WTC11 (cell line): ENCODE data around the gene CLEC18B. TPM values are rescaled to one million over a fixed set of nuclear protein-coding genes. Genes with fewer than 3 reads are reported as not detected.

Experiments
- ATAC-seq: fragments of 200-7000 bp; cut with Tn5 transposase; 2 replicates; pipeline ENCODE4 v1.10.0; 2021; ENCODE audit warnings: mild to moderate bottlenecking, moderate library complexity
- CTCF ChIA-PET: fragments of 300-600 bp; sonication (Branson Sonifier 250); formaldehyde crosslinking; loops from one replicate; lab custom pipeline; 2021; ENCODE audit warnings: antibody characterized with exemption; lab: Charles Lee
- POLR2A ChIA-PET: fragments of 350-600 bp; sonication (Branson Sonifier 250); formaldehyde crosslinking; loops from one replicate; lab custom pipeline; 2021; ENCODE audit warnings: antibody characterized with exemption; lab: Charles Lee
- DNase-seq: peaks from one replicate; pipeline ENCODE4 v3.0.0; 2021; ENCODE audit warnings: low spot score
- H3K27ac Mint-ChIP-seq: 2 replicates; pipeline ENCODE4 v1.8.0; 2021; ENCODE audit warnings: mixed read lengths
- H3K27me3 Mint-ChIP-seq: 2 replicates; pipeline ENCODE4 v1.8.0; 2021; ENCODE audit warnings: low read depth, mild to moderate bottlenecking, moderate library complexity, mixed read lengths
- H3K36me3 Mint-ChIP-seq: 2 replicates; pipeline ENCODE4 v1.8.0; 2021; ENCODE audit warnings: mixed read lengths
- H3K4me1 Mint-ChIP-seq: 2 replicates; pipeline ENCODE4 v1.8.0; 2022; ENCODE audit warnings: mixed read lengths
- H3K4me3 Mint-ChIP-seq: 2 replicates; pipeline ENCODE4 v1.8.0; 2021; ENCODE audit warnings: mild to moderate bottlenecking, moderate library complexity, mixed read lengths
- H3K9me3 Mint-ChIP-seq: 2 replicates; pipeline ENCODE4 v1.8.0; 2021; ENCODE audit warnings: mixed read lengths
- CBFB ChIP-seq: sonication (generic); formaldehyde crosslinking; IDR thresholded peaks from 2 replicates; pipeline ENCODE4 v1.8.1; 2022; ENCODE audit warnings: mild to moderate bottlenecking, low read depth, missing genetic modification reagents
- FOXP1 ChIP-seq: sonication (generic); formaldehyde crosslinking; IDR thresholded peaks from 2 replicates; pipeline ENCODE4 v1.8.0; 2022; ENCODE audit warnings: missing genetic modification reagents, mild to moderate bottlenecking, moderate library complexity, borderline replicate concordance
- MYBL2 ChIP-seq: sonication (generic); formaldehyde crosslinking; IDR thresholded peaks from 2 replicates; pipeline ENCODE4 v1.8.1; 2023; ENCODE audit warnings: mild to moderate bottlenecking, moderate library complexity, missing genetic modification reagents
- NFATC4 ChIP-seq: fragments of 250-450 bp; sonication (Bioruptor Pico); IDR thresholded peaks from 2 replicates; pipeline ENCODE4 v1.9.0; 2021; ENCODE audit warnings: mild to moderate bottlenecking
- NFE2L1 ChIP-seq: sonication (generic); formaldehyde crosslinking; IDR thresholded peaks from 2 replicates; pipeline ENCODE4 v1.8.1; 2023; ENCODE audit warnings: missing genetic modification reagents
- OVOL2 ChIP-seq: fragments of 250-450 bp; sonication (Bioruptor Pico); IDR thresholded peaks from 2 replicates; pipeline ENCODE4 v1.9.0; 2021; ENCODE audit warnings: mild to moderate bottlenecking, borderline replicate concordance
- SMAD4 ChIP-seq: sonication (generic); formaldehyde crosslinking; IDR thresholded peaks from 2 replicates; pipeline ENCODE4 v1.8.0; 2022; ENCODE audit warnings: mild to moderate bottlenecking, missing genetic modification reagents
- SOX15 ChIP-seq: fragments of 250-450 bp; sonication (Bioruptor Pico); IDR thresholded peaks from 2 replicates; pipeline ENCODE4 v1.9.0; 2021; ENCODE audit warnings: mild to moderate bottlenecking
- TP53 ChIP-seq: sonication (generic); formaldehyde crosslinking; IDR thresholded peaks from 2 replicates; pipeline ENCODE4 v1.8.1; 2023; ENCODE audit warnings: mild to moderate bottlenecking, missing genetic modification reagents
- ZBTB21 ChIP-seq: sonication (generic); formaldehyde crosslinking; IDR thresholded peaks from 2 replicates; pipeline ENCODE4 v1.8.1; 2023; ENCODE audit warnings: mild to moderate bottlenecking, missing genetic modification reagents, borderline replicate concordance
- ZNF232 ChIP-seq: sonication (generic); formaldehyde crosslinking; IDR thresholded peaks from 2 replicates; pipeline ENCODE4 v1.8.0; 2022; ENCODE audit warnings: mild to moderate bottlenecking, missing genetic modification reagents
- total RNA-seq: library from RNA; stranded (reverse); gene quantifications from 3 replicates; pipeline ENCODE4 v1.2.3, GENCODE V29; 2021
- TF ChIP-seq, protein P1 (sequence below): sonication (generic); formaldehyde crosslinking; IDR thresholded peaks from 2 replicates; pipeline ENCODE4 v1.8.1; 2023; ENCODE audit warnings: mild to moderate bottlenecking, missing genetic modification reagents
- TF ChIP-seq, protein P2 (sequence below): fragments of 250-450 bp; sonication (Bioruptor Pico); conservative IDR thresholded peaks from 2 replicates; pipeline ENCODE4 v1.9.0; 2021; ENCODE audit warnings: mild to moderate bottlenecking
- TF ChIP-seq, protein P3 (sequence below): fragments of 250-450 bp; sonication (Bioruptor Pico); IDR thresholded peaks from 2 replicates; pipeline ENCODE4 v1.9.0; 2021; ENCODE audit warnings: mild to moderate bottlenecking
- TF ChIP-seq, protein P4 (sequence below): sonication (generic); formaldehyde crosslinking; IDR thresholded peaks from 2 replicates; pipeline ENCODE4 v1.8.1; 2022; ENCODE audit warnings: mild to moderate bottlenecking, moderate library complexity, missing genetic modification reagents
- TF ChIP-seq, protein P5 (sequence below): fragments of 250-450 bp; sonication (Bioruptor Pico); IDR thresholded peaks from 2 replicates; pipeline ENCODE4 v1.9.0; 2021; ENCODE audit warnings: mild to moderate bottlenecking
- TF ChIP-seq, protein P6 (sequence below): sonication (generic); formaldehyde crosslinking; IDR thresholded peaks from 2 replicates; pipeline ENCODE4 v1.8.0; 2023; ENCODE audit warnings: missing genetic modification reagents
- TF ChIP-seq, protein P7 (sequence below): fragments of 250-450 bp; sonication (Bioruptor Pico); IDR thresholded peaks from 2 replicates; pipeline ENCODE4 v1.8.0; 2021; ENCODE audit warnings: mild to moderate bottlenecking

Gene CLEC18B
- total RNA-seq, 1 experiment from 2014 or later, result 0.20 TPM

DNA sequence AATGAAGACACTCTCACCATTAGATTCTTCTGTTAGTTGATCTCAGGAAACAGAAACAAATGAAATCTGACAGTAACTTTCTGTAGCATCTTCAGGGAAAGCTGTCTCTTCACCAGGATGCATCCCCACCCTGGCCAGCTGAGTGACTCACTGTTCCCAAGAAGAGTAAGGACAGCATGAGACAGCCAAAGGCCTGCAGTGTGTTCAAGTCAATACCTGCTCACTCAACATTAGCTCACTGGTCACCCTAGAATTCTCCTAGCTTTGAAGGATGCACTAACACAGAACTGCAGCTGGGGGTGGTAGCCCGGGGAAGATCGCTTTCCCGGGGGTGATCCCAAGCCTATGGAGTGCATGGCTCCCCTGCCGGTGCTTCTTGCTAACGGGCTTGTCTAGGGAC is 28.2 kb upstream of the CLEC18B start:
- ATAC-seq, result no peak
- Mint-ChIP-seq H3K27ac (peak overlapping the region; percentile 7; the same call in 1 of the 2 replicates), H3K4me3 (no peak overlapping the region), H3K9me3 (no peaks in the 10 kb centered on the region), H3K27me3 (no peaks in the 10 kb centered on the region), H3K4me1 (no peaks in the 10 kb centered on the region), H3K36me3 (peaks cover 42% of the 10 kb centered on the region)
- ChIA-PET CTCF (no interaction called here), POLR2A (no interaction called here)
- TF ChIP-seq CBFB, result no peak
- TF ChIP-seq OVOL2 (CRISPR knock-in tag), result no peak
- no peak for TF ChIP-seq MYBL2
- no peak for TF ChIP-seq SMAD4 (CRISPR knock-in tag)
- TF ChIP-seq, protein P1, sequence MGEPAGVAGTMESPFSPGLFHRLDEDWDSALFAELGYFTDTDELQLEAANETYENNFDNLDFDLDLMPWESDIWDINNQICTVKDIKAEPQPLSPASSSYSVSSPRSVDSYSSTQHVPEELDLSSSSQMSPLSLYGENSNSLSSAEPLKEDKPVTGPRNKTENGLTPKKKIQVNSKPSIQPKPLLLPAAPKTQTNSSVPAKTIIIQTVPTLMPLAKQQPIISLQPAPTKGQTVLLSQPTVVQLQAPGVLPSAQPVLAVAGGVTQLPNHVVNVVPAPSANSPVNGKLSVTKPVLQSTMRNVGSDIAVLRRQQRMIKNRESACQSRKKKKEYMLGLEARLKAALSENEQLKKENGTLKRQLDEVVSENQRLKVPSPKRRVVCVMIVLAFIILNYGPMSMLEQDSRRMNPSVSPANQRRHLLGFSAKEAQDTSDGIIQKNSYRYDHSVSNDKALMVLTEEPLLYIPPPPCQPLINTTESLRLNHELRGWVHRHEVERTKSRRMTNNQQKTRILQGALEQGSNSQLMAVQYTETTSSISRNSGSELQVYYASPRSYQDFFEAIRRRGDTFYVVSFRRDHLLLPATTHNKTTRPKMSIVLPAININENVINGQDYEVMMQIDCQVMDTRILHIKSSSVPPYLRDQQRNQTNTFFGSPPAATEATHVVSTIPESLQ (CRISPR knock-in tag), result no peak
- TF ChIP-seq, protein P2, sequence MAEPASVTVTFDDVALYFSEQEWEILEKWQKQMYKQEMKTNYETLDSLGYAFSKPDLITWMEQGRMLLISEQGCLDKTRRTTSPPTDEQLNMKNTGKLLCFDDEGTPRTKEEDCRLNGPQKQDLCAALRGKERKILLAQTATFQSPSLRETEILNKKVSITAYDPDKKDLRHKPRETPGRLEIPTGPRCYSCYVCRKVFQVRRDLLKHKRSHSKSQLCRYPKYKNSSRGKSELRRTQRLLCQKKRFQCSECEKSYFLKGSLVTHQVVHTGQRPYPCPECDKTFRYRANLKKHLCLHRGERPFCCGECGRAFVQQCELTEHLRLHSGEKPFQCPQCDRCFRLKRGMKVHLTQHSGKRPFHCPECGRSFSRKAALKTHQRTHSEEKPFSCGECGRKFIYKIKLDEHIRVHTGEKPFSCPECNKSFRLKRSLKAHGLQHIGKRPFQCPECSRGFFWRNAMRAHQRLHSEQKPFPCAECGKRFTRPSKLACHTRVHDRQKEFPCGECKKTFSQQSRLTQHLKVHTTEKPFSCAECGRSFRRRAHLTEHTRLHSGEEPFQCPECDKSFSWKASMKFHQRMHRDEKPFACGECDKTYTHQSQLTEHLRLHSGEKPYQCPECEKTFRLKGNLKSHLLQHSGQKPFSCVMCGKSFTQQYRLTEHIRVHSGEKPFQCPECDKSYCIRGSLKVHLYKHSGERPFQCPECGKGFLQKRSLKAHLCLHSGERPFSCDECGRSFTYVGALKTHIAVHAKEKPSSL (CRISPR knock-in tag), result no peak
- no peak for TF ChIP-seq NFE2L1 (CRISPR knock-in tag)
- TF ChIP-seq NFATC4 (CRISPR knock-in tag), result no peak
- TF ChIP-seq SOX15 (CRISPR knock-in tag), result no peak
- TF ChIP-seq, protein P3, sequence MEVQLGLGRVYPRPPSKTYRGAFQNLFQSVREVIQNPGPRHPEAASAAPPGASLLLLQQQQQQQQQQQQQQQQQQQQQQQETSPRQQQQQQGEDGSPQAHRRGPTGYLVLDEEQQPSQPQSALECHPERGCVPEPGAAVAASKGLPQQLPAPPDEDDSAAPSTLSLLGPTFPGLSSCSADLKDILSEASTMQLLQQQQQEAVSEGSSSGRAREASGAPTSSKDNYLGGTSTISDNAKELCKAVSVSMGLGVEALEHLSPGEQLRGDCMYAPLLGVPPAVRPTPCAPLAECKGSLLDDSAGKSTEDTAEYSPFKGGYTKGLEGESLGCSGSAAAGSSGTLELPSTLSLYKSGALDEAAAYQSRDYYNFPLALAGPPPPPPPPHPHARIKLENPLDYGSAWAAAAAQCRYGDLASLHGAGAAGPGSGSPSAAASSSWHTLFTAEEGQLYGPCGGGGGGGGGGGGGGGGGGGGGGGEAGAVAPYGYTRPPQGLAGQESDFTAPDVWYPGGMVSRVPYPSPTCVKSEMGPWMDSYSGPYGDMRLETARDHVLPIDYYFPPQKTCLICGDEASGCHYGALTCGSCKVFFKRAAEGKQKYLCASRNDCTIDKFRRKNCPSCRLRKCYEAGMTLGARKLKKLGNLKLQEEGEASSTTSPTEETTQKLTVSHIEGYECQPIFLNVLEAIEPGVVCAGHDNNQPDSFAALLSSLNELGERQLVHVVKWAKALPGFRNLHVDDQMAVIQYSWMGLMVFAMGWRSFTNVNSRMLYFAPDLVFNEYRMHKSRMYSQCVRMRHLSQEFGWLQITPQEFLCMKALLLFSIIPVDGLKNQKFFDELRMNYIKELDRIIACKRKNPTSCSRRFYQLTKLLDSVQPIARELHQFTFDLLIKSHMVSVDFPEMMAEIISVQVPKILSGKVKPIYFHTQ, result no peak
- TF ChIP-seq, protein P4, sequence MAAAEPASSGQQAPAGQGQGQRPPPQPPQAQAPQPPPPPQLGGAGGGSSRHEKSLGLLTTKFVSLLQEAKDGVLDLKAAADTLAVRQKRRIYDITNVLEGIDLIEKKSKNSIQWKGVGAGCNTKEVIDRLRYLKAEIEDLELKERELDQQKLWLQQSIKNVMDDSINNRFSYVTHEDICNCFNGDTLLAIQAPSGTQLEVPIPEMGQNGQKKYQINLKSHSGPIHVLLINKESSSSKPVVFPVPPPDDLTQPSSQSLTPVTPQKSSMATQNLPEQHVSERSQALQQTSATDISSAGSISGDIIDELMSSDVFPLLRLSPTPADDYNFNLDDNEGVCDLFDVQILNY (CRISPR knock-in tag), result no peak
- TF ChIP-seq, protein P5, sequence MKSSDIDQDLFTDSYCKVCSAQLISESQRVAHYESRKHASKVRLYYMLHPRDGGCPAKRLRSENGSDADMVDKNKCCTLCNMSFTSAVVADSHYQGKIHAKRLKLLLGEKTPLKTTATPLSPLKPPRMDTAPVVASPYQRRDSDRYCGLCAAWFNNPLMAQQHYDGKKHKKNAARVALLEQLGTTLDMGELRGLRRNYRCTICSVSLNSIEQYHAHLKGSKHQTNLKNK (CRISPR knock-in tag), result no peak
- no peak for TF ChIP-seq TP53 (CRISPR knock-in tag)
- TF ChIP-seq, protein P6, sequence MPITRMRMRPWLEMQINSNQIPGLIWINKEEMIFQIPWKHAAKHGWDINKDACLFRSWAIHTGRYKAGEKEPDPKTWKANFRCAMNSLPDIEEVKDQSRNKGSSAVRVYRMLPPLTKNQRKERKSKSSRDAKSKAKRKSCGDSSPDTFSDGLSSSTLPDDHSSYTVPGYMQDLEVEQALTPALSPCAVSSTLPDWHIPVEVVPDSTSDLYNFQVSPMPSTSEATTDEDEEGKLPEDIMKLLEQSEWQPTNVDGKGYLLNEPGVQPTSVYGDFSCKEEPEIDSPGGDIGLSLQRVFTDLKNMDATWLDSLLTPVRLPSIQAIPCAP (CRISPR knock-in tag), result no peak
- TF ChIP-seq, protein P7, sequence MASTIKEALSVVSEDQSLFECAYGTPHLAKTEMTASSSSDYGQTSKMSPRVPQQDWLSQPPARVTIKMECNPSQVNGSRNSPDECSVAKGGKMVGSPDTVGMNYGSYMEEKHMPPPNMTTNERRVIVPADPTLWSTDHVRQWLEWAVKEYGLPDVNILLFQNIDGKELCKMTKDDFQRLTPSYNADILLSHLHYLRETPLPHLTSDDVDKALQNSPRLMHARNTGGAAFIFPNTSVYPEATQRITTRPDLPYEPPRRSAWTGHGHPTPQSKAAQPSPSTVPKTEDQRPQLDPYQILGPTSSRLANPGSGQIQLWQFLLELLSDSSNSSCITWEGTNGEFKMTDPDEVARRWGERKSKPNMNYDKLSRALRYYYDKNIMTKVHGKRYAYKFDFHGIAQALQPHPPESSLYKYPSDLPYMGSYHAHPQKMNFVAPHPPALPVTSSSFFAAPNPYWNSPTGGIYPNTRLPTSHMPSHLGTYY (CRISPR knock-in tag), result no peak
- no peak for TF ChIP-seq ZNF232 (CRISPR knock-in tag)
- TF ChIP-seq ZBTB21 (CRISPR knock-in tag), result no peak
- no peak for TF ChIP-seq FOXP1 (CRISPR knock-in tag)
- DNase-seq, result no peak
